WI38 (cell line): Measurements from ENCODE around the gene CEP78.
"Not testable (repeated sequence)": the region's sequence is repeated elsewhere in the genome, so short reads cannot be mapped to it uniquely, and the experiment has no call there.

Experiments used
- H3K4me3 ChIP-seq: 2 replicates; pipeline ENCODE4 v1.5.1; 2011; ENCODE audit warnings: low read depth, mild to moderate bottlenecking, control low read depth, low read length
- CTCF ChIP-seq: IDR thresholded peaks from 2 replicates; pipeline ENCODE4 v1.5.1; 2012; ENCODE audit warnings: low read depth, mild to moderate bottlenecking, control low read depth, low read length

CEP78 gene

GRCh38 chr9:78272307-78272706, 36.4 kb downstream of the CEP78 start:
- no peak overlapping the region for H3K4me3 ChIP-seq
- no peak for TF ChIP-seq CTCF

GRCh38 chr9:78273761-78274160, 37.9 kb downstream of the CEP78 start:
- no peak overlapping the region for H3K4me3 ChIP-seq
- TF ChIP-seq CTCF = no peak

- no peak overlapping the region for H3K4me3 ChIP-seq
- TF ChIP-seq CTCF = no peak
Measured at GRCh38 chr9:78278177-78278777, 42.4 kb downstream of the CEP78 start.

GRCh38 chr9:78278801-78279200, 42.9 kb downstream of the CEP78 start:
- no peak for TF ChIP-seq CTCF
- no peak overlapping the region for H3K4me3 ChIP-seq

- no peak for TF ChIP-seq CTCF
Measured at GRCh38 chr9:78280982-78281668, 45.2 kb downstream of the CEP78 start.

GRCh38 chr9:78284181-78284580, 48.3 kb downstream of the CEP78 start:
- not testable (repeated sequence) for H3K4me3 ChIP-seq

More at GRCh38 chr9:78280982-78281668, 45.2 kb downstream of the CEP78 start:
- no peak overlapping the region for H3K4me3 ChIP-seq

- no peak overlapping the region for H3K4me3 ChIP-seq
- no peak for TF ChIP-seq CTCF
Measured at GRCh38 chr9:78286125-78286524, 50.2 kb downstream of the CEP78 start.

- TF ChIP-seq CTCF = no peak
- no peak overlapping the region for H3K4me3 ChIP-seq
Measured at GRCh38 chr9:78286946-78287388, 51.1 kb downstream of the CEP78 start.
